Activated CD4-positive, alpha-beta T cell treated with anti-CD3 and anti-CD28 coated beads for 4 hours (primary cell): ENCODE results near the gene TM7SF2.

Experiments used
- DNase-seq, 2 donors: peaks; one replicate each; pipeline ENCODE4 v3.0.0-alpha.2; 2020

Gene TM7SF2

GRCh38 chr11:65111744-65112545 is at the start of gene TM7SF2:
Gene TM7SF2 (plus strand): TSS chr11:65111872. CDS start chr11:65112016, 144 bp downstream.
- peak; percentile 94 to 95 for DNase-seq

DNA sequence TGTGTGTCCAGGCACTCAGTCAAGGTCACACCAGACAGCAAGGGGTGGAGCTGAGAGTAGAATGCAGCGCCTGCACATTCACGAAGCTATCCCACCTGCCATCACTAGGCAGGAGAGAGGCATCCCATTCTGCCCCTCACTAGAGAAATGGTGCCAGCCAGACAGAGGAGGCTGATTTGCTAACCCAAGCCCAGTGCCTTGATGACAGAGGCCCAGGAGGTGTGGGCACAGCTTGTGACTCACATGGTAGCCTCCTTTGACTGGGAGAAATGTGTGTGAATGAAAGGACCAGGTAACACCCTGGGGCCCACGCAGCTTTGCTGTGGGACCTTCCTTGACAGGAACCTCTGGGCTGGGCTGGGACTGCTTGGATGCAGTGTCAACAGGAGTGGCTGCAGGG is 48.1 kb upstream of the TM7SF2 start:
- no peak for DNase-seq

- no peak for DNase-seq
Observed at GRCh38 chr11:65064847-65065240, 46.8 kb upstream of the TM7SF2 start.

GRCh38 chr11:65065851-65066250 is 45.8 kb upstream of the TM7SF2 start:
- DNase-seq = no peak

- no peak for DNase-seq
Observed at GRCh38 chr11:65066315-65066714, 45.4 kb upstream of the TM7SF2 start.

- DNase-seq = no peak
Observed at GRCh38 chr11:65066805-65067291, 44.8 kb upstream of the TM7SF2 start.

DNA sequence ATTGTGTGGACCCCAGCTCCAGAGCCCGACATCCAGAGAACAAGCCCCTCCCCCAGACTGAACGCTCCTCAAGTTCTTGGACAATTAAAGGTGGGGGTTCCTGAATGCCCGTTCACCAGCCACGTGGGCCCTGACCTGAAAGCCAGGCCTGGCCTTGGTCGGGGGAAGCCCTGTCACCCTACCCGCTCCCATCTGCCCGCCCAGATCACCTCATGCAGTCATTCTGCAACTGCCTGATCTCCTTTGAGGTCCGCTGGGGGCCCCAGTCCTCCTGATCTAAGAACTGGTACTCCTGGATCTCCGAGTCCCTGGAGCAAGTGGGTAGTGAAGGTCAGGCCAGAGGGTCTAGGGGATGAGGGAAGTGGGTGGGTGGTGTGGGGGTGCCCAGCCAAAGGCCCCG is 44.2 kb upstream of the TM7SF2 start:
- no peak for DNase-seq

DNA sequence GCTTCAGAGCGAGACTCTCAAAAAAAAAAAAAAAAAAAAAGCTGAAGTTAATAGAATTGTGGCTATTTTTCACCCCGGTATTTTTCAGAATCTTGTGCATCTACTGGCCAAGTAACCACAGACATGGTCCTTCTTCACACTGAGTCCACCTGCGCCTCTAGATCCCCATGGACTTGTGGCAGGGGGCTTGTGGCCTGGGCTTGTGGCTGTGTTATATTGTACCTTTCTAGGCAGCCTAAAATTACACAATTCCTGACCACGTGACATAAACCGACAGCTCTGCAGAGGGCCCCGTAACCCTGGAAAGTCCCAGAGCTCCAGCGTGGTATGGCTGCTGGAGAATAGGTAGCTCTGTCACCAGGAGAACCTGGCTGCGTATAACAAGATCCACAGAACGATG is 42.5 kb upstream of the TM7SF2 start:
- no peak for DNase-seq

DNA sequence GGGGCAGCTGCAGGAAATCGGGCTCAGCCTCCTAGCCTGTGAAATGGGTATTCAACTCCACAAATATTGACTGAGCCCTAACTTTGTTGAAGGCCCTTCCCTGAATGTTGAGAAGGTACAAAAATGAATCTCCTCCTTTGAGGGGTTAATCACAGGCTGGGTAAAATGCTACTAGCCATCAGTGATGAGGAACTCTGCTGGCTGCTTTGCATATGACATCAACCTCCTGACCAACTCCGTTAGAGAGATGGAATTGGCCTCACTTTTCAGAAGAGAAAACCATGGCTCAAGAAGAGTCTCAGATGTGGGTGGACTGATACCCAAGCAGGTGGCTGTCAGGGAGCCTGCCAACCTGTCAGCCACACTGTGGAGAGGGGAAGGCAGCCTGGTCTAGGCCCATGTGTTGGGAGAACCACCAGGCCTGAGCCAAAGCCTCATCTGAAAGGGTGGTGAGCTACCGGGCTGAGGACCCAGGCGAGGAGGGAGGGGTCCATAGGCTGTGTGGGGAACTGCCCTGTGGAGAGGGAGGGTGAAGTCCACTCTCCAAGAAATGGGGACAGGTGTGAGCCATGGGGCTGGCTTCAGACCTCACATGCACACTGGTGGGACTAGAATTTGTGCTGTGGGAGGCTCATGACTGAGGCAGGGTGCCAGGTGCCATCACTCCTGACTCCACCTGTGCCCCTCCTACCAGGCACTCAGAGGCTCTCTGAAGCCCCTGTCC is 39.6 kb upstream of the TM7SF2 start:
- DNase-seq = no peak

- DNase-seq = no peak
Observed at GRCh38 chr11:65072631-65072966, 39.1 kb upstream of the TM7SF2 start.

DNA sequence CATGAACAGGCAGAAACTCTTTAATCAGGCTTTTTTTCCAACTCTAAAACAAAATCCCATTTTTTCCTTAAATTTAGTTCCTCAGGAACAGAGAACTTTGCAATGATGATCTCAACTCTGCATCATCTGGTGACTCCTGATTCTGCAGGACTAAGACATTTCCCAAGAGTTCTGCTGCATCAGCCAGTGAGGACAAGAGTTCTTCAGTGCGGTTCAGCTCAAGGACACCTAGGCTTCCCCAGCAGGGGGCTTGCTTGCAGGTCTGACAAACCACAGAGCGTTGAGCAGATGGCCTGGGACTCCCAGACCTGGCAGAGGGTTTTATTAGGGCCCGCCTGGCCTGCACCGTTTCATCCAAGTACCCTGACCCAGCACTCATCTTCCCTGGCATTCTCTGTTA is 34.2 kb upstream of the TM7SF2 start:
- no peak for DNase-seq

DNA sequence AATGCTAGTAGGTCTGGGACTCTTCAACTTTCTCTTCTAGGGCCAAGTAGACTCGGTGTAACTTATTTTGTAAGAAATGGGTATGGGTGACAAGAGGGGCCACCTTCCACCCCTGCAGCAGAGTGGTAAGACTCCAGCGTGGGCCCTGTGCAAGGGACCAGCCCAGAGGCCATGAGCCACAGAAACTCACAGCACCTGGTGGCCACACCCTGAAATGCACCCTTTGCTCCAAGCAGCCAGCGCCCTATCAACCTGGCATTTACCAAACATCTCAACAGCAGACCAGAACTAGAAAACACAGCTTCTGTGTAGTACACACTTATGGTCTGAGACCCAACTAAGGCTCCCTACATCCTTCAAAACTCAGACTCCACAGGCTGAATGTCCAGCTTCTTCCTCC is 33.5 kb upstream of the TM7SF2 start:
- peak; percentile 63 to 77 for DNase-seq

GRCh38 chr11:65078786-65079342 is 32.8 kb upstream of the TM7SF2 start:
- no peak for DNase-seq

- DNase-seq = no peak
Observed at GRCh38 chr11:65083134-65083833, 28.4 kb upstream of the TM7SF2 start.

DNA sequence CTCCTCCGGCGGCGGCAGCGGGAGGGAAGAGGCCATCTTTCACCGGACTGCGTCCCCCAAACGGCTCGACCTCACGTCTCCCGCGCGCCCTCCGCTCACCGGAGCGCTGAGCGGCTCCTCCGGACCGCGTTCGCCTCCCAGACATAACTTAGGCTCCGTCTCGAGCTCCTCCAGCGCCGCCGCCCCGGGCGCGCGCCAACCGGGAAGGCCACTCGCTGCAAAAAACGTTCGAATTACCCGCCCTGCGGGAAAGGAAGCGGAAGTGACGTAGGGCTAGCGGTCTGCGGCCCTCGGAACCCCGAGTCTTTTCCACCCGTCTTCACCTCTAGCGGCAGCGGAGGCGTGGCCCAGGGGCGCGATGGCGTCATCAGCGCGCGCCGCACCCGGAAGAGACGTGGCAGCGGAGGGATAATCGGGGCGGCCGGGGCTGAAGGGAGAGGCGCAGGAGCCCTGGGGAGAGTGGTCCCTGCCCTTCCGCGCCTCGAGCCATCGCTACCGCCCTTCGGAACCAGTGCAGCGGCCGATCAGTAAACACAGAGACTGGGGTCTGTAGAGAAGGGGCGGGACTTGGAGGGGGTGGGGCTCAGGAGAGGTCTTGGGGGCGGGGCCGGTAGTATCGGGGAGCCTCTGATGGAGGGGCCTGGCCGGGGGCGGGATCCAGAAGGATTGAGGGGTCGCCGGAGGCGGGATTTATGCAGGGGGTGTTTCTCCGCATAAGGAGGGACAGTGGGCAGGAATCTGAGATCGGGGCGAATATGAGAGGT is 27.7 kb upstream of the TM7SF2 start, which contains the start of the genes CDCA5 and ZFPL1:
TSS of gene CDCA5 (minus strand) at position 207 of the 764 bp plus-strand sequence. CDS start at position 145, 62 bp downstream.
TSS of gene ZFPL1 (plus strand) at position 389 of the 764 bp plus-strand sequence. CDS start 477 bp downstream, outside the sequence.
- DNase-seq = peak; percentile 93 to 94

GRCh38 chr11:65084598-65085375 is 26.9 kb upstream of the TM7SF2 start:
- DNase-seq = no peak

GRCh38 chr11:65085446-65085845 is 26.2 kb upstream of the TM7SF2 start:
- no peak for DNase-seq

GRCh38 chr11:65086809-65087208 is 24.9 kb upstream of the TM7SF2 start:
- no peak for DNase-seq

DNA sequence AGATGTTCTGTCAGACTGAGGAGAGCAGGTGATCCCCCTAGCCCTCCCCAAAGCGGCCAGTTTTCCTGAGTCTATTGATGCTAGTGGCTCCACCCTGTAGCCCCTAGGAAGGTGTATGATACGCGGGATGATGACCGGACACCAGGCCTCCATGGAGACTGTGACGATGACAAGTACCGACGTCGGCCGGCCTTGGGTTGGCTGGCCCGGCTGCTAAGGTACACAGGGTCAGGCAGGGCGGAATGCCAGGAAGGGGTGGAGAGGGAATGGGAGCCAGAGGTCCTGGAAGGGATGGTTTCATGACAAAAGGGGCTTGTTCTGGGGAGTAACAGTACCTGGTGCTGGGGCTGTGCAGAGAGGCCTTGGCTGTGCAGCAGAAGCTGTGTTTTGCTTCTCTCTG is 24.5 kb upstream of the TM7SF2 start:
- no peak for DNase-seq

DNA sequence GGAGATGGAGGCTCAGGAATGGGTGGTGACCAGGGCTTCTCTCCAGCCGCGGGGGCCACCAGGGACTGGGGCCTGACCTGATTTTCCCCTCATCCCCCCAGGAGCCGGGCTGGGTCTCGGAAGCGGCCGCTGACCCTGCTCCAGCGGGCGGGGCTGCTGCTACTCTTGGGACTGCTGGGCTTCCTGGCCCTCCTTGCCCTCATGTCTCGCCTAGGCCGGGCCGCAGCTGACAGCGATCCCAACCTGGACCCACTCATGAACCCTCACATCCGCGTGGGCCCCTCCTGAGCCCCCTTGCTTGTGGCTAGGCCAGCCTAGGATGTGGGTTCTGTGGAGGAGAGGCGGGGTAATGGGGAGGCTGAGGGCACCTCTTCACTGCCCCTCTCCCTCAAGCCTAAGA is 23.8 kb upstream of the TM7SF2 start:
- DNase-seq = no peak

DNA sequence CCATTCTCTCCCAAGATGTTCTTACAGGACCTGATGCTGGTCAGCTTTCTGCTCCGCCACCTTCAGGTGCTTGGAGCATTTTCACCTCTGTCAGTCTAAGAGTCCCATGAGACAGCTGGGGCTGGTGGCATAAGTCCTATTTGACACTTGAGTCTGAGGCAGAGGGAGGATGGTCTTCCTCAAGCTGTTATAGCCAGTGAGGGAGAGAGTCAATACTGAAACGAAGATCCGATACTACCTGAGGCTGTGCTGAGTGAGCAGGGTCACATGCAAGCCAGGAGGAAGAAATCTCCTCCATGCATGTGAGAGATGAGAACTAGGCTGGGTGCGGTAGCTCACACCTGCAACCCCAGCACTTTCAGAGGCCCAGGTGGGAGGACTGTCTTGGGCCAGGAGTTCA is 22.1 kb upstream of the TM7SF2 start:
- no peak for DNase-seq
